Measurements from ENCODE around the gene FABP7. TPM values are rescaled to one million over a fixed set of nuclear protein-coding genes. Genes with fewer than 3 reads are reported as not detected.
A peak's percentile ranks its signal among the peaks of the same experiment; 100 is the strongest.
"Not testable (repeated sequence)": the region's sequence is repeated elsewhere in the genome, so short reads cannot be mapped to it uniquely, and the experiment has no call there.

Gene FABP7
- total RNA-seq, 1 donor from 2014 or later, result not detected

GRCh38 chr6:122735582-122735981 lies 43.9 kb upstream of the FABP7 start:
- no peak for DNase-seq
- Histone ChIP-seq H3K27ac (no peak overlapping the region), H3K9me3 (no peaks in the 10 kb centered on the region), H3K4me3 (no peak overlapping the region), H3K27me3 (no peaks in the 10 kb centered on the region), H3K4me1 (peaks cover 3% of the 10 kb centered on the region), H3K36me3 (no peaks in the 10 kb centered on the region)
- no peak for TF ChIP-seq CTCF (IDR thresholded peaks at IDR 0.05)
- intact Hi-C loops (cut with DNase I), result no loop called here
- ATAC-seq, result no peak

GRCh38 chr6:122736163-122736562 lies 43.4 kb upstream of the FABP7 start:
- Histone ChIP-seq H3K27me3 (no peaks in the 10 kb centered on the region), H3K4me3 (no peak overlapping the region), H3K36me3 (no peaks in the 10 kb centered on the region), H3K4me1 (peaks cover 3% of the 10 kb centered on the region), H3K9me3 (no peaks in the 10 kb centered on the region), H3K27ac (no peak overlapping the region)
- DNase-seq, result no peak
- TF ChIP-seq CTCF (IDR thresholded peaks at IDR 0.05), result no peak
- intact Hi-C loops (cut with DNase I), result no loop called here
- no peak for ATAC-seq

GRCh38 chr6:122736616-122737015 lies 42.9 kb upstream of the FABP7 start:
- ATAC-seq (no peak), DNase-seq (no peak)
- Histone ChIP-seq H3K36me3 (no peaks in the 10 kb centered on the region), H3K9me3 (no peaks in the 10 kb centered on the region), H3K4me1 (peaks cover 3% of the 10 kb centered on the region), H3K27me3 (no peaks in the 10 kb centered on the region), H3K4me3 (no peak overlapping the region), H3K27ac (no peak overlapping the region)
- TF ChIP-seq CTCF (IDR thresholded peaks at IDR 0.05), result no peak
- intact Hi-C loops (cut with DNase I), result no loop called here

GRCh38 chr6:122740091-122740490 lies 39.4 kb upstream of the FABP7 start:
- intact Hi-C loops (cut with DNase I), result no loop called here
- no peak overlapping the region for H3K4me3 ChIP-seq
- peaks cover 3% of the 10 kb centered on the region for H3K4me1 ChIP-seq
- H3K27me3 ChIP-seq, result no peaks in the 10 kb centered on the region
- ATAC-seq (no peak), DNase-seq (no peak)
- H3K9me3 ChIP-seq, result no peaks in the 10 kb centered on the region
- no peaks in the 10 kb centered on the region for H3K36me3 ChIP-seq
- TF ChIP-seq CTCF (IDR thresholded peaks at IDR 0.05), result no peak
- no peak overlapping the region for H3K27ac ChIP-seq

- H3K36me3 ChIP-seq, result no peaks in the 10 kb centered on the region
- ATAC-seq (no peak), DNase-seq (no peak)
- TF ChIP-seq CTCF (IDR thresholded peaks at IDR 0.05), result no peak
- H3K4me1 ChIP-seq, result no peaks in the 10 kb centered on the region
- no peak overlapping the region for H3K4me3 ChIP-seq
- H3K27ac ChIP-seq, result no peak overlapping the region
- no peaks in the 10 kb centered on the region for H3K27me3 ChIP-seq
- H3K9me3 ChIP-seq, result no peaks in the 10 kb centered on the region
- intact Hi-C loops (cut with DNase I), result no loop called here
Observed at GRCh38 chr6:122740936-122741335, 38.6 kb upstream of the FABP7 start.

GRCh38 chr6:122744247-122744646 lies 35.3 kb upstream of the FABP7 start:
- H3K9me3 ChIP-seq; intact Hi-C loops (cut with DNase I); H3K36me3 ChIP-seq; DNase-seq; H3K4me3 ChIP-seq; ATAC-seq; H3K27me3 ChIP-seq; H3K4me1 ChIP-seq: not testable (repeated sequence)
- peak; percentile 40 for TF ChIP-seq CTCF (IDR thresholded peaks at IDR 0.05)
- H3K27ac ChIP-seq, result peak overlapping the region; percentile 63

- H3K9me3 ChIP-seq; H3K27me3 ChIP-seq; H3K4me1 ChIP-seq; intact Hi-C loops (cut with DNase I); H3K36me3 ChIP-seq; H3K4me3 ChIP-seq: not testable (repeated sequence)
- DNase-seq, result peak; percentile 66
- peak; percentile 68 for ATAC-seq
- peak overlapping the region; percentile 63 for H3K27ac ChIP-seq
Observed at GRCh38 chr6:122744856-122745255, 34.7 kb upstream of the FABP7 start.

Measured in upper lobe of right lung (tissue), 1 donor.